T-helper 22 cell (primary cell): ENCODE measurements around the gene SERTAD2.

Source experiments
- DNase-seq: peaks from one replicate; pipeline ENCODE4 v3.0.0-alpha.2; 2020; ENCODE audit warnings: low read depth

Gene SERTAD2

GRCh38 chr2:64653109-64654062, at the start of gene SERTAD2:
Gene SERTAD2, minus strand, starts transcription at chr2:64653913. Its CDS starts 17,042 bp downstream, at chr2:64636871.
- DNase-seq: peak; percentile 83

GRCh38 chr2:64700133-64700809, 46.6 kb upstream of the SERTAD2 start:
- no peak for DNase-seq

GRCh38 chr2:64699712-64700111, 46.0 kb upstream of the SERTAD2 start:
- DNase-seq: no peak

- no peak for DNase-seq
These were observed 45.1 kb upstream of the SERTAD2 start for GRCh38 chr2:64698668-64699444.

DNA sequence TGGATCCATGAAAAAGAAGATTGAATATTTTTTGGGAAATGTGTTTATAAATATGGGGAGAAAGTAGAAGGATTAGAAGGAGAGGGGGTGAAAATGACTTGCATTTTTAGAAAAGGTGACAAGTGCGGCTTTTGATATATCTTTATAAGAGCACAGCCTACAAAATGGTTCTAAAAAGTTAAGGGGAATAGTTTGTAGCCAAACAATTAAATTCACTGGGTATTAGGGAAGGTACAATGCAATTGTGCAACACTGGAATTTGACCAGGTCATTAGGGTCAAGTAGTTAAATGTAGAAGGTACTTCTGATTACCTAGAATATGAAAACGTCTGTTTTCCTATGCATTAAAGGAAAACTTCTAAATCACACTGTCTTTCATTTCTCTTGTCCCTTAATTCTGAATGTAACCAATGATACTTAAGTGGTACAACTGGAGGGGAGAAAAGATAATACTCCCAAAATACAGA, 44.5 kb upstream of the SERTAD2 start:
- no peak for DNase-seq

DNA sequence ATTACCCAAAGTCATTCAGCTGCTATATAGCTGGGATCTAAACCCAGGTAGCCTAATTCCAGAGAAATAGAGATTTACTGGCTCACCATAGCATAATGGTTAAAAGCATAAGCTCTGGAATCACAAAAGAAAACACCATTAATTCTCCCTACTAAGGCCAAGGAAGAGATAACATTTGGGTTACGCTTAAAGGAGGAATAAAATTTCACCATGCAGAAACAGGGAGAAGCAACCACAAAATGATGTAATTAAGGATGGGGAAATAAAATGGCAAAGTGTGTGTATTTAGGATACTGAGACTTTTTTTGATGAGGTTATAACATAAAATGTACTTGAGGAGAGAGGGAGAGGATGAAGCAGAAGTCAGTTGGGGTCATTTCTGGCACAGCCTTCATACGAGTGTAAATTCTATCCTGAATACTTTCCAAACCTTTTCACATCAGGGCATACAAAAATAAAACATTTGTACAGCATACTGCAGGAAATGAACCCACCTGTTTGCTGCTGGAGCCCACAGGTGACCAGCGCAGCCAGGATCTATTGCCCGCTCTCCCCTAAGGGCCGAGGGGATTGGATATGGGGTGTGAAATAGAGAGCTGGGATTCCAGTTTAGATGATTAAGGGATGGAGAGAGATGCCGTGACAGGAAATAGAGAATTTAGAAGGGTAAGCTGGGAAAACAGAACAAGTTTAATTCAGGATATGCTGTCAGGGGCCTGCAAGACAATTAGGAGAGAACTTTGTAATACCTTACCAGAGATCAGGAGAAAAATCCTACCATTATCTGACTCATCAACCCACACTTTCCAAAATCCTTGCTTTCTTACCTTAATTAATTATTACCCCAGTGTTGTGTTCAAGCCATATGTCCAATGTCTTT, 43.8 kb upstream of the SERTAD2 start:
- DNase-seq: no peak

GRCh38 chr2:64696636-64697035, 42.9 kb upstream of the SERTAD2 start:
- no peak for DNase-seq

- no peak for DNase-seq
These were observed 42.1 kb upstream of the SERTAD2 start for GRCh38 chr2:64695721-64696261.

DNA sequence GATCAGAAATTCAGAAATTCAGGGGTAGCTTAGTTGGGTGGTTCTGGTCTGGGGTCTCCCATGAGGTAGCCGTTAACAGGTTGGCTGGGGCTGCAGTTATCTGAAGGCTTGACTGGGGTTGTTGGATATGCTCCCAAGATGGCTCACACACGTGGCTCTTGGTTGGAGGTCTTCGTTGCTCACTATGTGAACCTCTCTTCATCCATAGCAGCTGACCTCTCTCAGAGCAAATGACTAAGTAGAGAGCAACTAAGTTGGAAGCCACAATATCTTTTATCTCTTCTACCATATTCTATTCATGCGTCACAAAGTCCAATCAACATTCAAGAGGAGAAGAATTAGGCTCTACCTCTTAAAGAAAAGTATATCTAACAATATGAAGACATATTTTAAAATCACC, 38.7 kb upstream of the SERTAD2 start:
- DNase-seq: no peak

- DNase-seq: no peak
These were observed 35.2 kb upstream of the SERTAD2 start for GRCh38 chr2:64688909-64689308.

DNA sequence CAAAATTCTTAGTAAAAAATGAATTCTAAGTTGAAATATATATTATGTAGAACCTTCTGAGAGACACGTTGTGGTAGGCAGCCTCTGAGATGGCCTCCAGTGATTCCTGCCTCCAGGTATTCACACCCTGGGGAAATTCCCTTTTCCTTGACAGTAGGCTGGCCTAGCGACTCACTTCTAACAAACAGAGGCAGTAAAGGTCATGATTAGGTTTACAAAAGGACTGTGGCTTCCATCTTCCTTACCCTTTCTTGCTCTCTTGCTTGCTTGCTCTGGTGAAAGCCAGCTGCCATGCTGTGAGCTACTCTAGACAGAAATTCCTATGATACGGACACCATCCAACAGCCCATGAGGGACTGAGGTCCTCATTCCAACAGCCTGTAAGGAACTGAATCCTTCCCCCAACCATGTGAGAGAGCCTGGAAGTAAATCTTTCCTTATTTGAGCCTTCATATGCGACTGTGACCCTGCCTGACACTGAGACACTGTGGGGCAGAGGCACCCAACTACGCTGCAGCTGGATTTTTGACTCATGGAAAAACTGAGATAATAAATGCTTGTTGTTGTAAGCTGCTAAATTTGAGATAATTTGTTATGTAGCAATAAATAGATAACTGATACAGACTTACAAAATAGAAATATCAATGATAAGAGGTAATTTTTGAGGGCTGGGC, 32.7 kb upstream of the SERTAD2 start:
- no peak for DNase-seq

GRCh38 chr2:64685430-64685829, 31.7 kb upstream of the SERTAD2 start:
- no peak for DNase-seq

DNA sequence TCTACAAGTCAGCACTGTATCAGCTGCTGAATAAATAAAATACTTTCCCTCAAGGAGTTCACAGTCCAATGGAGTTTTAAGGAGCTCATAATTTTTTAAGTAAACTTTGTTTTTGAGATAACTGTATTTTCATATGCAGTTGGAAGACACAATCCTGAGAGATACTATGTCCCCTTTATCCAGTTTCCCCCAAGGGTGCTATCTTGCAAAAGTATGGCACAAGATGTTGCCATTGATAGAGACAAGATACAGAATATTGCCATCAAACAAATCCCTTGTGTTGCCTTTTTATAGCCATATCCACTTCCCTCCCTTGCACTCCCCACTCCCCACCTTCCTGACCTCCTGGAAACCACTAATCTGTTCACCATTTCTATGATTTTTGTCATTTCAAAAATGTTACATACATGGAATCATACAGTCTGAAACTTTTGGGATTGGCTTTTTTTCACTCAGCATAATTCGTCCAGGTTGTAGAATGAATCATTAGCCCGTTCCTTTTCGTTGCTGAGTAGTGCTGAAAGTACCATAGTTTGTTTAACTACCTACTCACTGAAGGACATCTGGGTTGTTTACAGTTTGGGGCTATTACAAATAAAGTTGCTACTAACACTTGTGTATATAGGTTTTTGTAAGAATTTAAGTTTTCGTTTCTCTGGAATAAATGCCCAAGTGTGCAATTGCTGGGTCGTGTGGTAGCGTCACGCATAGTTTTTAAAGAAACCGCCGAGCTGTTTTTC, 30.2 kb upstream of the SERTAD2 start:
- no peak for DNase-seq

GRCh38 chr2:64681479-64681967, 27.8 kb upstream of the SERTAD2 start:
- no peak for DNase-seq

DNA sequence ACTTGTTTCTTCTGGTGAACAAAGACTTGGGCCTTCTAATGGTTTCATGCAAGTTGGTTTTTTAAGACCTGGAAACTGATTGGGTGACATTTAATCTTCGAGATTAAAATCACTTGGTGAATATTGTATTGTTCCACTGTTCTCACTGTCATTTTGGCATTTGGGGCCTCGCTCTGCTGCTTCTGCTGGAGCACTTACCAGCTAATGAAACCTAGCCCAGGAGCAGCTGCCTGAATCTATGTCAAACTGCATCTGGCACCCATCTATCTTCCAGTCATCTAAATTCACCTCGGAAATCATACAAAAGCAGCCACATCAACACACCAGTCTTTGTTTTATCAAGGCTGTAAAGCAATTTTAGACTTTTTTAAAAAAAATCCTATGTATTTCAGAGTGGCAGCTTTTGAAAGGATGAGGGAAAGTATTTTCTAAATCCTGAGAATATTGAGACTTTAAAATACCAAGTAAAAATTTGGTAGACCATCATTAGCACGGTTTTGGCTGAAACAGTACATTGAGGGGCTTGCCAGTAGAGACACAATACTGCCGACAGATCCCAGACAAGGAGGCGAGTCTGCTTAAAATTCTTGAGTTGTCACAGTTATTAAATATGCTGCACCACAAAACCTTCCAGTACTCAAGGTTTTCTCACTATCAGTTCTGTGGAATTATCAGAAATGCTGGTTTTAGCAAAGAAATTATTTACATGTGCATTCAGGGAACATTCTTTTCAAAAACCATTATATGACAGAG, 26.1 kb upstream of the SERTAD2 start:
- no peak for DNase-seq

DNA sequence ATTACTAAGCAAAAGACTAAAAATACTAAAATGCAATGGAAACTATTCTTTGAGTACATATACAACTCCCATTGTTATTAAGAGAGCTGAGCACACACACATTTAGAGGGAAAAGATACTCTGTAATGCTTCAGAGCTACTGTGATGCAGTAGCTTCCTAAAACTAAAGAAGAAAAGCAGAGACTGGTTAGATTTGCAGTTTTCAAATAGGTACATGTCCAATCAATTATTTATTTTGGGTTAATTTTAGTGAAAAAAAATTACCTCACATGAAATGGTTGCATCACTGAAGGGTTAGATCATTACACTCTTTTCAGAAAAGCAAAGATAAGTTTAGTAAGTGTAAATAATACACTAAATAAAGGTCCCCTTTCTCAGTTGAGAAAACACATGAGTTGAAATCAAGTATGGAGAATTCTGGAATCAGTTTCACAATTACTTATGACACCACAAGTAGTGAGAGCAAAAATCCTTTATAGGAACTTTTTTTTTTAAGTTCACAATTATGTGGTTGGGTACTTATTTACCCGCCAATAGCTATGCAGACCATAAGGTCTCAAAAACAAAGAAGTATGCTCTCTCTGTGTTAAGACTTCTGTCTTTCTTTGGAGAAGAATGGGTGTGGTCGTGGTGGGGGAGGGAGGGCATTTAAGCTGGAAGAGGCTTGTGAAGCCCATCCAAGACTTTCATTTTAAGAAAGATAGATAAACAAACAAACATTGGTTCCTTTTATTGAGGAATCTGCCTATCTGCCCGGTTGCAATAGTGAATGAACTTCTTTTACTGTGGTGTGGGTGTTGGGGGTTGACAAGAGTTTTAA, 25.3 kb upstream of the SERTAD2 start:
- DNase-seq: no peak

GRCh38 chr2:64677530-64677929, 23.8 kb upstream of the SERTAD2 start:
- DNase-seq: no peak

DNA sequence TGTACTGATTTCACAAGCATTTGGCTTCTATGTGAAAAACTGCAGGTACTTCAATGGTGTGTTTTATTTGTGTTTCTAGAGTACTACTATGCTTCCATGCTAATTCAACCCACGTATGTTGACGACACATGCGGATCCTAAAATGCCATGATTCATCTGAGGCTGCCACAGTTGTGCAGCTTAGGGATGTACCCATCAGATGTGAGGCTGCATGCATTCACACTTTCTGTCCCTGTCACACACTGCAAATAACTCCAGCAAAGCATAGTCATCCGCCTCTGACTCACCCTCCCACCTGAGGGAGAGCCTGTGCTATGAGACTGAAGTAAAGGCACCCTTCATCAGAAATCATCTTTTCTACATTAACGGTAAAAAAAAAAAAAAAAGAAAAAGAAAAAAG, 22.1 kb upstream of the SERTAD2 start:
- no peak for DNase-seq
